SW480 (cell line): ENCODE measurements around the gene ABCB4.
A peak's percentile ranks its signal among the peaks of the same experiment; 100 is the strongest.

ENCODE experiments used
- DNase-seq: peaks from one replicate; pipeline ENCODE4 v3.0.0-alpha.2; 2016; ENCODE audit warnings: low spot score

Gene ABCB4

GRCh38 chr7:87475359-87476178 lies at the start of gene ABCB4:
Gene ABCB4, minus strand, starts transcription at chr7:87475680. Its CDS starts 215 bp downstream, at chr7:87475465.
- DNase-seq: no peak

- no peak for DNase-seq
Observed at GRCh38 chr7:87518735-87519134, 43.3 kb upstream of the ABCB4 start.

- DNase-seq: no peak
Observed at GRCh38 chr7:87517891-87518290, 42.4 kb upstream of the ABCB4 start.

- DNase-seq: no peak
Observed at GRCh38 chr7:87517136-87517815, 41.8 kb upstream of the ABCB4 start.

- DNase-seq: no peak
Observed at GRCh38 chr7:87513735-87514335, 38.4 kb upstream of the ABCB4 start.

GRCh38 chr7:87512906-87513305 lies 37.4 kb upstream of the ABCB4 start:
- DNase-seq: no peak

GRCh38 chr7:87511510-87511909 lies 36.0 kb upstream of the ABCB4 start:
- DNase-seq: no peak

- DNase-seq: no peak
Observed at GRCh38 chr7:87510411-87510875, 35.0 kb upstream of the ABCB4 start.

GRCh38 chr7:87507446-87507845 lies 32.0 kb upstream of the ABCB4 start:
- peak; percentile 37 for DNase-seq

- peak; percentile 62 for DNase-seq
Observed at GRCh38 chr7:87506246-87507180, 31.0 kb upstream of the ABCB4 start.

GRCh38 chr7:87505557-87506245 lies 30.2 kb upstream of the ABCB4 start:
- no peak for DNase-seq

GRCh38 chr7:87505122-87505521 lies 29.6 kb upstream of the ABCB4 start:
- no peak for DNase-seq

- no peak for DNase-seq
Observed at GRCh38 chr7:87499494-87499893, 24.0 kb upstream of the ABCB4 start.

GRCh38 chr7:87498893-87499292 lies 23.4 kb upstream of the ABCB4 start:
- DNase-seq: no peak

GRCh38 chr7:87497482-87497881 lies 22.0 kb upstream of the ABCB4 start:
- DNase-seq: no peak

- no peak for DNase-seq
Observed at GRCh38 chr7:87495366-87495765, 19.9 kb upstream of the ABCB4 start.

- DNase-seq: no peak
Observed at GRCh38 chr7:87494454-87494853, 19.0 kb upstream of the ABCB4 start.

GRCh38 chr7:87483131-87483530 lies 7.7 kb upstream of the ABCB4 start:
- no peak for DNase-seq

GRCh38 chr7:87482115-87482514 lies 6.6 kb upstream of the ABCB4 start:
- no peak for DNase-seq

GRCh38 chr7:87480386-87480785 lies 4.9 kb upstream of the ABCB4 start:
- DNase-seq: peak; percentile 68

- DNase-seq: no peak
Observed at GRCh38 chr7:87479951-87480350, 4.5 kb upstream of the ABCB4 start.
